GM23248 (cell line): Measurements from ENCODE around the gene ABHD1.

Experiments
- EZH2 ChIP-seq: fragments of 200-600 bp; sonication (generic); IDR thresholded peaks from 2 replicates; pipeline ENCODE4 v1.6.1; 2018; ENCODE audit warnings: antibody characterized with exemption, mild to moderate bottlenecking; ENCODE audit not compliant: insufficient read depth, poor library complexity, severe bottlenecking
- EZH2phosphoT487 ChIP-seq: fragments of 200-600 bp; sonication (generic); IDR thresholded peaks from 2 replicates; pipeline ENCODE4 v1.6.1; 2018; ENCODE audit warnings: antibody characterized with exemption, moderate library complexity, mild to moderate bottlenecking, low read depth; ENCODE audit not compliant: insufficient read depth

- TF ChIP-seq EZH2: no peak
- no peak for TF ChIP-seq EZH2phosphoT487
Observed at GRCh38 chr2:27143285-27143684, 19.7 kb downstream of the ABHD1 start.
